ENCODE results near the gene RXFP4.
"Not testable (repeated sequence)": the region's sequence is repeated elsewhere in the genome, so short reads cannot be mapped to it uniquely, and the experiment has no call there.

Gene RXFP4

GRCh38 chr1:155979597-155980343 is 38.3 kb downstream of the RXFP4 start:
- H3K4me3 ChIP-seq (ENCODE audit: low read depth, low read length), result peak overlapping the region; percentile 88
- TF ChIP-seq, protein P1, sequence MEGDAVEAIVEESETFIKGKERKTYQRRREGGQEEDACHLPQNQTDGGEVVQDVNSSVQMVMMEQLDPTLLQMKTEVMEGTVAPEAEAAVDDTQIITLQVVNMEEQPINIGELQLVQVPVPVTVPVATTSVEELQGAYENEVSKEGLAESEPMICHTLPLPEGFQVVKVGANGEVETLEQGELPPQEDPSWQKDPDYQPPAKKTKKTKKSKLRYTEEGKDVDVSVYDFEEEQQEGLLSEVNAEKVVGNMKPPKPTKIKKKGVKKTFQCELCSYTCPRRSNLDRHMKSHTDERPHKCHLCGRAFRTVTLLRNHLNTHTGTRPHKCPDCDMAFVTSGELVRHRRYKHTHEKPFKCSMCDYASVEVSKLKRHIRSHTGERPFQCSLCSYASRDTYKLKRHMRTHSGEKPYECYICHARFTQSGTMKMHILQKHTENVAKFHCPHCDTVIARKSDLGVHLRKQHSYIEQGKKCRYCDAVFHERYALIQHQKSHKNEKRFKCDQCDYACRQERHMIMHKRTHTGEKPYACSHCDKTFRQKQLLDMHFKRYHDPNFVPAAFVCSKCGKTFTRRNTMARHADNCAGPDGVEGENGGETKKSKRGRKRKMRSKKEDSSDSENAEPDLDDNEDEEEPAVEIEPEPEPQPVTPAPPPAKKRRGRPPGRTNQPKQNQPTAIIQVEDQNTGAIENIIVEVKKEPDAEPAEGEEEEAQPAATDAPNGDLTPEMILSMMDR (IDR thresholded peaks at IDR 0.05; ENCODE audit: insufficient read depth, low read length, missing control alignments), result no peak
- POLR2A ChIA-PET, result interaction anchor here (0.9 to 1.9 kb wide), 3 partner anchors 9 to 41 kb away, joined by 3 to 6 read pairs (median 5); no protein-coding TSS in a partner anchor
- DNase-seq (ENCODE audit: low read depth, low spot score), result no peak
- CTCF ChIA-PET, result interaction anchor here (1.4 to 3.6 kb wide), 4 partner anchors 10 to 42 kb away, joined by 3 to 24 read pairs (median 8); no protein-coding TSS in a partner anchor

GRCh38 chr1:155981266-155982088 is 40.0 kb downstream of the RXFP4 start:
- peak overlapping the region; percentile 88 for H3K4me3 ChIP-seq (ENCODE audit: low read depth, low read length)
- no peak for DNase-seq (ENCODE audit: low read depth, low spot score)
- CTCF ChIA-PET, result interaction anchor here (1.5 to 4.8 kb wide), 4 partner anchors 8 to 44 kb away, joined by 3 to 45 read pairs (median 8); no protein-coding TSS in a partner anchor
- POLR2A ChIA-PET, result interaction anchor here (1.3 to 2.7 kb wide), 3 partner anchors 11 to 19 kb away, joined by 5 to 19 read pairs (median 5); no protein-coding TSS in a partner anchor
- TF ChIP-seq, protein P1 (IDR thresholded peaks at IDR 0.05; ENCODE audit: insufficient read depth, low read length, missing control alignments), result no peak

GRCh38 chr1:155982106-155982505 is 40.7 kb downstream of the RXFP4 start:
- TF ChIP-seq, protein P1 (IDR thresholded peaks at IDR 0.05; ENCODE audit: insufficient read depth, low read length, missing control alignments), result no peak
- DNase-seq (ENCODE audit: low read depth, low spot score), result no peak
- ChIA-PET POLR2A (interaction anchor here (0.9 to 2.7 kb wide), 2 partner anchors 14 to 19 kb away, joined by 3 to 19 read pairs; no protein-coding TSS in a partner anchor), CTCF (interaction anchor here (1.6 to 4.8 kb wide), 2 partner anchors 9 to 45 kb away, joined by 5 to 45 read pairs; no protein-coding TSS in a partner anchor)
- peak overlapping the region; percentile 88 for H3K4me3 ChIP-seq (ENCODE audit: low read depth, low read length)

- POLR2A ChIA-PET, result interaction anchor here (0.6 to 2.7 kb wide), 9 partner anchors 9 to 90 kb away, joined by 3 to 19 read pairs (median 5); partner anchors contain the start of genes KHDC4 and RXFP4
- peak; percentile 96 for DNase-seq (ENCODE audit: low read depth, low spot score)
- CTCF ChIA-PET, result interaction anchor here (0.8 to 4.8 kb wide), 12 partner anchors 16 to 147 kb away, joined by 3 to 45 read pairs (median 5); no protein-coding TSS in a partner anchor
- TF ChIP-seq, protein P1 (IDR thresholded peaks at IDR 0.05; ENCODE audit: insufficient read depth, low read length, missing control alignments), result no peak
- peak overlapping the region; percentile 88 for H3K4me3 ChIP-seq (ENCODE audit: low read depth, low read length)
These were observed 42.0 kb downstream of the RXFP4 start for GRCh38 chr1:155983191-155984024.

DNA sequence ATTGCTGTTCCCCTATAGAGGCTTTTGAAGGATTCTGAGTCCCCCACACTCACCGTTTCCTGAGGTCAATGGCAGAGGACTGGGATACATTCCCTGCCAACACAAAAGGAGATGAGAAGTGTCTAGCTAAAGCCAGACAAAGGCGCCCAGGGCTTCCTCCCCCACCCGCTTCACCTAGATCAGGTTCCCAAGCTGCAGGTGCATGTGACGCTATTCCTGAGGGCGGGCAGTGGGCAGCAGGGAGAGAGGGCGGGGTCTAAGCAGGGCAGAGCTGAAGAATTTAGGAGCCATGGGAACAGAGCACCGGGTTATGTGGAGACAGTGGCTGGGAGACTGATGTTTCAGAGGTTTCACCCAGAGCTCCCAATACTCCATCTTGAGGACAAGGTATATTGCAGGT is 42.9 kb downstream of the RXFP4 start:
- H3K4me3 ChIP-seq (ENCODE audit: low read depth, low read length), result no peak overlapping the region
- CTCF ChIA-PET, result interaction anchor here (0.8 to 4.8 kb wide), 10 partner anchors 17 to 146 kb away, joined by 3 to 45 read pairs (median 6); no protein-coding TSS in a partner anchor
- TF ChIP-seq, protein P1 (IDR thresholded peaks at IDR 0.05; ENCODE audit: insufficient read depth, low read length, missing control alignments), result no peak
- POLR2A ChIA-PET, result interaction anchor here (1.0 to 2.7 kb wide), 7 partner anchors 10 to 53 kb away, joined by 3 to 19 read pairs (median 5); partner anchors contain the start of genes KHDC4 and RXFP4
- DNase-seq (ENCODE audit: low read depth, low spot score), result no peak

DNA sequence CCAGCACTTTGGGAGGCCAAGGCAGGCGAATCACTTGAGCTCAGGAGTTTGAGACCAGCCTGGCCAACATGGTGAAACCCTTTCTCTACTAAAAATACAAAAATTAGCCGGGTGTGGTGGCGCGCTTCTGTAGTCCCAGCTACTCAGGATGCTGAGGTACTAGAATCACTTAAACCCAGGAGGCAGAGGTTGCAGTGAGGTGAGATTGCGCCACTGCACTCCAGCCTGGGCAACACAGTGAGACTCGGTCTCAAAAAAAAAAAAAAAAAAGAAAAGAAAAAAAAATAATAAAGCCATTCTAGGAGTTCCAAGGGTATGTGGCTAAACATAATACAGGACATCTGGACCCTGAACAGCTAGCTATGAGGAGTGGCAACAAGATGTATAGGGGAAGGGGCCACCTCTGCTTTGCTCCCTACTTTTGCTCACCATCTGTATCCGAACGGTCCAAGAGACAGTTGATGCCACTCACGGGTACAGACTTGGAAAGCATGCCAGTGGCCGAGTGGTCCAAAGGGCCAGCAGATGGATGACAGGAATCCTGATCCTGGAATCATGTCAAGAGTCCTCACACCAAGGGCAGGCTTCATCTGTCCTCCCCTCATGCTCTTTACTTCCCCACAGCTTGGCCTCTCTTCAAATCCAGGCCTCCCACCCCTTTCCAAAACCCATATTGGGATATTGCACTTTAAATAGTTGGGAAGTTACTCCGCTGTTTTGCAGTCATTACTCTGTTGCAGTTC is 43.6 kb downstream of the RXFP4 start:
- H3K4me3 ChIP-seq (ENCODE audit: low read depth, low read length); POLR2A ChIA-PET; DNase-seq (ENCODE audit: low read depth, low spot score): not testable (repeated sequence)
- CTCF ChIA-PET, result interaction anchor here (1.5 to 4.8 kb wide), 7 partner anchors 41 to 145 kb away, joined by 3 to 45 read pairs (median 8); no protein-coding TSS in a partner anchor

Measured in AG04449 (cell line).